Measurements from ENCODE around the gene ATP1B3. TPM values are rescaled to one million over a fixed set of nuclear protein-coding genes. Genes with fewer than 3 reads are reported as not detected.
A peak's percentile ranks its signal among the peaks of the same experiment; 100 is the strongest.

The ATP1B3 gene
- polyA plus RNA-seq (2013, experiment 1 of 2), result 128 TPM
- polyA plus RNA-seq (2013, experiment 2 of 2), result 142 TPM

- under 1% methylated on average over 69 of the region's 69 CpGs for WGBS
- H3K36me3 ChIP-seq (ENCODE audit: insufficient read depth, low read length), result peaks cover 9% of the 10 kb centered on the region; the same call in 1 of the 2 replicates
- peaks cover 21% of the 10 kb centered on the region for H3K4me1 ChIP-seq (ENCODE audit: insufficient read depth, low read length)
- no peaks in the 10 kb centered on the region for H3K27me3 ChIP-seq (ENCODE audit: insufficient read depth, low read length)
- H3K9ac ChIP-seq (ENCODE audit: low read depth, low read length), result peak within 1 kb of the TSS; percentile 94
- no peaks in the 10 kb centered on the region for H3K9me3 ChIP-seq (ENCODE audit: insufficient read depth, low read depth, low read length)
- peak within 1 kb of the TSS; percentile 99 for H3K4me3 ChIP-seq (ENCODE audit: low read length)
- peak within 1 kb of the TSS; percentile 89 for H3K27ac ChIP-seq (ENCODE audit: low read depth, low read length)
Measured at GRCh38 chr3:141876381-141876890, at the start of gene ATP1B3. Gene ATP1B3, plus strand, starts transcription at chr3:141876643. Its CDS starts 159 bp downstream, at chr3:141876802.

- Histone ChIP-seq H3K27ac (ENCODE audit: low read depth, low read length) (no peak overlapping the region), H3K9me3 (ENCODE audit: insufficient read depth, low read depth, low read length) (no peaks in the 10 kb centered on the region), H3K27me3 (ENCODE audit: insufficient read depth, low read length) (no peaks in the 10 kb centered on the region), H3K4me3 (ENCODE audit: low read length) (no peak overlapping the region), H3K36me3 (ENCODE audit: insufficient read depth, low read length) (no peaks in the 10 kb centered on the region), H3K9ac (ENCODE audit: low read depth, low read length) (no peak overlapping the region), H3K4me1 (ENCODE audit: insufficient read depth, low read length) (peaks cover 18% of the 10 kb centered on the region)
Measured at GRCh38 chr3:141828487-141828886, 48.0 kb upstream of the ATP1B3 start.

GRCh38 chr3:141828890-141829289 lies 47.6 kb upstream of the ATP1B3 start:
- Histone ChIP-seq H3K36me3 (ENCODE audit: insufficient read depth, low read length) (no peaks in the 10 kb centered on the region), H3K27ac (ENCODE audit: low read depth, low read length) (no peak overlapping the region), H3K4me1 (ENCODE audit: insufficient read depth, low read length) (peaks cover 18% of the 10 kb centered on the region), H3K27me3 (ENCODE audit: insufficient read depth, low read length) (no peaks in the 10 kb centered on the region), H3K9me3 (ENCODE audit: insufficient read depth, low read depth, low read length) (no peaks in the 10 kb centered on the region), H3K9ac (ENCODE audit: low read depth, low read length) (no peak overlapping the region), H3K4me3 (ENCODE audit: low read length) (no peak overlapping the region)
- WGBS, result 67% methylated on average over 2 of the region's 2 CpGs

GRCh38 chr3:141830508-141830907 lies 45.9 kb upstream of the ATP1B3 start:
- no peaks in the 10 kb centered on the region for H3K36me3 ChIP-seq (ENCODE audit: insufficient read depth, low read length)
- H3K27ac ChIP-seq (ENCODE audit: low read depth, low read length), result no peak overlapping the region
- WGBS, result 88% methylated on average over 6 of the region's 6 CpGs
- H3K4me3 ChIP-seq (ENCODE audit: low read length), result no peak overlapping the region
- H3K9ac ChIP-seq (ENCODE audit: low read depth, low read length), result no peak overlapping the region
- H3K4me1 ChIP-seq (ENCODE audit: insufficient read depth, low read length), result peaks cover 18% of the 10 kb centered on the region
- no peaks in the 10 kb centered on the region for H3K27me3 ChIP-seq (ENCODE audit: insufficient read depth, low read length)
- no peaks in the 10 kb centered on the region for H3K9me3 ChIP-seq (ENCODE audit: insufficient read depth, low read depth, low read length)

- Histone ChIP-seq H3K9me3 (ENCODE audit: insufficient read depth, low read depth, low read length) (no peaks in the 10 kb centered on the region), H3K27ac (ENCODE audit: low read depth, low read length) (no peak overlapping the region), H3K36me3 (ENCODE audit: insufficient read depth, low read length) (no peaks in the 10 kb centered on the region), H3K9ac (ENCODE audit: low read depth, low read length) (no peak overlapping the region), H3K4me1 (ENCODE audit: insufficient read depth, low read length) (peaks cover 4% of the 10 kb centered on the region; the same call in 1 of the 2 replicates), H3K27me3 (ENCODE audit: insufficient read depth, low read length) (no peaks in the 10 kb centered on the region), H3K4me3 (ENCODE audit: low read length) (no peak overlapping the region)
- 94% methylated on average over 3 of the region's 3 CpGs for WGBS
Measured at GRCh38 chr3:141834292-141834691, 42.2 kb upstream of the ATP1B3 start.

- no peaks in the 10 kb centered on the region for H3K27me3 ChIP-seq (ENCODE audit: insufficient read depth, low read length)
- H3K4me3 ChIP-seq (ENCODE audit: low read length), result no peak overlapping the region
- WGBS, result 91% methylated on average over 15 of the region's 15 CpGs
- H3K36me3 ChIP-seq (ENCODE audit: insufficient read depth, low read length), result no peaks in the 10 kb centered on the region
- no peak overlapping the region for H3K9ac ChIP-seq (ENCODE audit: low read depth, low read length)
- no peak overlapping the region for H3K27ac ChIP-seq (ENCODE audit: low read depth, low read length)
- H3K4me1 ChIP-seq (ENCODE audit: insufficient read depth, low read length), result peaks cover 6% of the 10 kb centered on the region; the same call in 1 of the 2 replicates
- no peaks in the 10 kb centered on the region for H3K9me3 ChIP-seq (ENCODE audit: insufficient read depth, low read depth, low read length)
Measured at GRCh38 chr3:141835557-141836229, 40.8 kb upstream of the ATP1B3 start.

GRCh38 chr3:141839389-141839788 lies 37.1 kb upstream of the ATP1B3 start:
- H3K4me1 ChIP-seq (ENCODE audit: insufficient read depth, low read length), result peaks cover 10% of the 10 kb centered on the region; the same call in 1 of the 2 replicates
- no peaks in the 10 kb centered on the region for H3K9me3 ChIP-seq (ENCODE audit: insufficient read depth, low read depth, low read length)
- no peak overlapping the region for H3K27ac ChIP-seq (ENCODE audit: low read depth, low read length)
- no peak overlapping the region for H3K4me3 ChIP-seq (ENCODE audit: low read length)
- no peaks in the 10 kb centered on the region for H3K36me3 ChIP-seq (ENCODE audit: insufficient read depth, low read length)
- no peaks in the 10 kb centered on the region for H3K27me3 ChIP-seq (ENCODE audit: insufficient read depth, low read length)
- no peak overlapping the region for H3K9ac ChIP-seq (ENCODE audit: low read depth, low read length)

GRCh38 chr3:141840737-141841544 lies 35.5 kb upstream of the ATP1B3 start:
- 76% methylated on average over 6 of the region's 6 CpGs for WGBS
- no peak overlapping the region for H3K4me3 ChIP-seq (ENCODE audit: low read length)

GRCh38 chr3:141844108-141844507 lies 32.3 kb upstream of the ATP1B3 start:
- Histone ChIP-seq H3K27me3 (ENCODE audit: insufficient read depth, low read length) (no peaks in the 10 kb centered on the region), H3K9me3 (ENCODE audit: insufficient read depth, low read depth, low read length) (no peaks in the 10 kb centered on the region), H3K4me3 (ENCODE audit: low read length) (no peak overlapping the region), H3K27ac (ENCODE audit: low read depth, low read length) (no peak overlapping the region), H3K9ac (ENCODE audit: low read depth, low read length) (no peak overlapping the region), H3K4me1 (ENCODE audit: insufficient read depth, low read length) (peaks cover 12% of the 10 kb centered on the region), H3K36me3 (ENCODE audit: insufficient read depth, low read length) (no peaks in the 10 kb centered on the region)
- 100% methylated on average over 1 of the region's 1 CpG for WGBS

More at GRCh38 chr3:141840737-141841544, 35.5 kb upstream of the ATP1B3 start:
- Histone ChIP-seq H3K36me3 (ENCODE audit: insufficient read depth, low read length) (no peaks in the 10 kb centered on the region), H3K27ac (ENCODE audit: low read depth, low read length) (no peak overlapping the region), H3K9me3 (ENCODE audit: insufficient read depth, low read depth, low read length) (no peaks in the 10 kb centered on the region), H3K9ac (ENCODE audit: low read depth, low read length) (no peak overlapping the region), H3K27me3 (ENCODE audit: insufficient read depth, low read length) (no peaks in the 10 kb centered on the region), H3K4me1 (ENCODE audit: insufficient read depth, low read length) (peaks cover 12% of the 10 kb centered on the region)

GRCh38 chr3:141844812-141845211 lies 31.6 kb upstream of the ATP1B3 start:
- H3K27me3 ChIP-seq (ENCODE audit: insufficient read depth, low read length), result no peaks in the 10 kb centered on the region
- WGBS, result 92% methylated on average over 2 of the region's 2 CpGs
- H3K9me3 ChIP-seq (ENCODE audit: insufficient read depth, low read depth, low read length), result no peaks in the 10 kb centered on the region
- H3K4me1 ChIP-seq (ENCODE audit: insufficient read depth, low read length), result peaks cover 12% of the 10 kb centered on the region
- H3K4me3 ChIP-seq (ENCODE audit: low read length), result no peak overlapping the region
- H3K9ac ChIP-seq (ENCODE audit: low read depth, low read length), result no peak overlapping the region
- H3K36me3 ChIP-seq (ENCODE audit: insufficient read depth, low read length), result no peaks in the 10 kb centered on the region
- no peak overlapping the region for H3K27ac ChIP-seq (ENCODE audit: low read depth, low read length)

- Histone ChIP-seq H3K9ac (ENCODE audit: low read depth, low read length) (no peak overlapping the region), H3K4me1 (ENCODE audit: insufficient read depth, low read length) (peaks cover 12% of the 10 kb centered on the region), H3K4me3 (ENCODE audit: low read length) (no peak overlapping the region), H3K36me3 (ENCODE audit: insufficient read depth, low read length) (no peaks in the 10 kb centered on the region), H3K27me3 (ENCODE audit: insufficient read depth, low read length) (no peaks in the 10 kb centered on the region), H3K27ac (ENCODE audit: low read depth, low read length) (no peak overlapping the region), H3K9me3 (ENCODE audit: insufficient read depth, low read depth, low read length) (no peaks in the 10 kb centered on the region)
- 80% methylated on average over 5 of the region's 5 CpGs for WGBS
Measured at GRCh38 chr3:141845407-141846049, 30.9 kb upstream of the ATP1B3 start.
